HEK293 (cell line): ENCODE data around the gene ALDH7A1.

Source experiments
- CTCF ChIP-seq: fragments of 450-650 bp; formaldehyde crosslinking; IDR thresholded peaks from 2 replicates; pipeline ENCODE4 v1.5.1; 2016; ENCODE audit warnings: missing biosample characterization, missing genetic modification characterization
- GFI1B ChIP-seq: fragments of 450-650 bp; formaldehyde crosslinking; IDR thresholded peaks from 2 replicates; pipeline ENCODE4 v1.5.1; 2016; ENCODE audit warnings: missing biosample characterization, missing genetic modification characterization
- INSM2 ChIP-seq: fragments of 450-650 bp; formaldehyde crosslinking; IDR thresholded peaks from 2 replicates; pipeline ENCODE4 v1.5.1; 2016; ENCODE audit warnings: missing biosample characterization, missing genetic modification characterization
- KLF10 ChIP-seq: fragments of 450-650 bp; IDR thresholded peaks from 2 replicates; pipeline ENCODE4 v1.5.1; 2018; ENCODE audit warnings: missing biosample characterization, mild to moderate bottlenecking, missing genetic modification characterization
- PRDM10 ChIP-seq: fragments of 450-650 bp; formaldehyde crosslinking; IDR thresholded peaks from 2 replicates; pipeline ENCODE4 v1.5.1; 2016; ENCODE audit warnings: missing biosample characterization, missing genetic modification characterization
- ZNF133 ChIP-seq: fragments of 450-650 bp; formaldehyde crosslinking; IDR thresholded peaks from 2 replicates; pipeline ENCODE4 v1.5.1; 2016; ENCODE audit warnings: missing biosample characterization, missing genetic modification characterization
- ZNF146 ChIP-seq: fragments of 450-650 bp; formaldehyde crosslinking; IDR thresholded peaks from 2 replicates; pipeline ENCODE4 v1.5.1; 2016; ENCODE audit warnings: missing biosample characterization, missing genetic modification characterization
- ZNF549 ChIP-seq: fragments of 450-650 bp; IDR thresholded peaks from 2 replicates; pipeline ENCODE4 v1.5.1; 2018; ENCODE audit warnings: missing biosample characterization, missing genetic modification characterization, mild to moderate bottlenecking, inconsistent platforms, moderate library complexity
- ZNF626 ChIP-seq: fragments of 450-650 bp; sonication (Bioruptor Pico); formaldehyde crosslinking; IDR thresholded peaks from 2 replicates; pipeline ENCODE4 v1.5.1; 2018; ENCODE audit warnings: missing biosample characterization, missing genetic modification characterization, inconsistent platforms

GRCh38 chr5:126568206-126568755 is 26.7 kb downstream of the ALDH7A1 start:
- TF ChIP-seq PRDM10 (no peak), GFI1B (no peak), KLF10 (tag by site-specific recombination) (no peak), CTCF (tag by site-specific recombination) (no peak), INSM2 (no peak), ZNF549 (tag by site-specific recombination) (no peak), ZNF133 (no peak), ZNF626 (tag by site-specific recombination) (no peak), ZNF146 (tag by site-specific recombination) (no peak)
